OCI-LY1 (cell line): ENCODE results near the gene NOX3.

Experiments used
- H2AFZ ChIP-seq: fragments of 200-600 bp; sonication (generic), shearing (Covaris generic); 2 replicates; pipeline ENCODE4 v1.6.0; 2014; ENCODE audit warnings: antibody characterized with exemption, mild to moderate bottlenecking, low read length
- H3F3A ChIP-seq: fragments of 200-600 bp; sonication (generic), shearing (Covaris generic); 2 replicates; pipeline ENCODE4 v1.6.0; 2014; ENCODE audit warnings: mild to moderate bottlenecking, antibody characterized with exemption, low read length, moderate library complexity; ENCODE audit not compliant: insufficient read depth
- H3K27ac ChIP-seq: fragments of 200-600 bp; sonication (generic); 2 replicates; pipeline ENCODE4 v1.5.1; 2014; ENCODE audit warnings: low read length, mixed run types, mild to moderate bottlenecking, low read depth; ENCODE audit not compliant: poor library complexity, severe bottlenecking
- H3K27me3 ChIP-seq: fragments of 200-600 bp; sonication (generic); 2 replicates; pipeline ENCODE4 v1.6.0; 2014; ENCODE audit warnings: antibody characterized with exemption, mild to moderate bottlenecking, low read length, moderate library complexity; ENCODE audit not compliant: insufficient read depth
- H3K36me3 ChIP-seq: fragments of 200-600 bp; sonication (generic); 2 replicates; pipeline ENCODE4 v1.6.1; 2014; ENCODE audit warnings: mild to moderate bottlenecking, antibody characterized with exemption, low read length, moderate library complexity, mixed read lengths; ENCODE audit not compliant: insufficient read depth
- H3K4me1 ChIP-seq: fragments of 200-600 bp; sonication (generic); 2 replicates; pipeline ENCODE4 v1.5.1; 2014; ENCODE audit warnings: mild to moderate bottlenecking, low read length, moderate library complexity; ENCODE audit not compliant: insufficient read depth, severe bottlenecking
- H3K4me2 ChIP-seq: fragments of 200-600 bp; sonication (generic), shearing (Covaris generic); 2 replicates; pipeline ENCODE4 v1.6.1; 2014; ENCODE audit warnings: low read length
- H3K4me3 ChIP-seq: fragments of 200-600 bp; sonication (generic); 2 replicates; pipeline ENCODE4 v1.5.1; 2014; ENCODE audit warnings: low read length, low read depth, mild to moderate bottlenecking, mixed read lengths; ENCODE audit not compliant: poor library complexity, severe bottlenecking
- H3K79me2 ChIP-seq: fragments of 200-600 bp; shearing (Covaris generic); 2 replicates; pipeline ENCODE4 v1.6.1; 2016; ENCODE audit warnings: mixed run types, low read length, mixed read lengths; ENCODE audit not compliant: insufficient read depth
- H3K9ac ChIP-seq: fragments of 200-600 bp; sonication (generic), shearing (Covaris generic); 2 replicates; pipeline ENCODE4 v1.6.1; 2014; ENCODE audit warnings: mild to moderate bottlenecking, low read length, mixed read lengths
- H3K9me2 ChIP-seq: fragments of 200-600 bp; sonication (generic), shearing (Covaris generic); 2 replicates; pipeline ENCODE4 v1.6.1; 2014; ENCODE audit warnings: low read depth, mild to moderate bottlenecking, low read length, mixed read lengths
- H3K9me3 ChIP-seq: fragments of 200-600 bp; shearing (Covaris generic); 2 replicates; pipeline ENCODE4 v1.6.1; 2014; ENCODE audit warnings: low read length, mixed read lengths
- H4K20me1 ChIP-seq: fragments of 200-600 bp; sonication (generic), shearing (Covaris generic); 2 replicates; pipeline ENCODE4 v1.6.0; 2016; ENCODE audit warnings: mild to moderate bottlenecking, low read length; ENCODE audit not compliant: insufficient read depth
- CTCF ChIP-seq: fragments of 200-600 bp; sonication (generic), shearing (Covaris generic); IDR thresholded peaks from 2 replicates; pipeline ENCODE4 v1.5.1; 2017; ENCODE audit warnings: mild to moderate bottlenecking, antibody characterized with exemption, low read length, moderate library complexity, mixed read lengths
- EZH2 ChIP-seq: fragments of 200-600 bp; sonication (generic), shearing (Covaris generic); IDR thresholded peaks from 2 replicates; pipeline ENCODE4 v1.8.0; 2017; ENCODE audit warnings: borderline replicate concordance, mixed run types, mild to moderate bottlenecking, antibody characterized with exemption, low read length, moderate library complexity, mixed read lengths

The NOX3 gene

GRCh38 chr6:155424181-155424580, 31.5 kb downstream of the NOX3 start:
- Histone ChIP-seq H3K27ac (no peak overlapping the region), H2AFZ (no peak overlapping the region), H3K36me3 (no peaks in the 10 kb centered on the region), H3K4me2 (no peak overlapping the region), H3K9ac (no peak overlapping the region), H3K9me2 (no peaks in the 10 kb centered on the region), H3F3A (no peaks in the 10 kb centered on the region), H3K79me2 (no peaks in the 10 kb centered on the region), H3K27me3 (no peaks in the 10 kb centered on the region), H3K4me3 (no peak overlapping the region), H3K4me1 (peaks cover 35% of the 10 kb centered on the region), H4K20me1 (no peaks in the 10 kb centered on the region), H3K9me3 (no peaks in the 10 kb centered on the region)
- TF ChIP-seq EZH2: no peak
- TF ChIP-seq CTCF: no peak

- Histone ChIP-seq H3K36me3 (no peaks in the 10 kb centered on the region), H3K27me3 (no peaks in the 10 kb centered on the region), H3K4me2 (no peak overlapping the region), H3K4me3 (no peak overlapping the region), H3K27ac (no peak overlapping the region), H3F3A (no peaks in the 10 kb centered on the region), H3K9me2 (no peaks in the 10 kb centered on the region), H3K9ac (no peak overlapping the region), H3K9me3 (no peaks in the 10 kb centered on the region), H3K79me2 (no peaks in the 10 kb centered on the region), H3K4me1 (peaks cover 48% of the 10 kb centered on the region), H2AFZ (no peak overlapping the region), H4K20me1 (no peaks in the 10 kb centered on the region)
- TF ChIP-seq CTCF: no peak
- no peak for TF ChIP-seq EZH2
Observed at GRCh38 chr6:155422635-155423034, 33.0 kb downstream of the NOX3 start.

GRCh38 chr6:155420492-155420891, 35.1 kb downstream of the NOX3 start:
- H2AFZ ChIP-seq: 0 out of 2 replicates have a peak overlapping the region, but pooled peaks have one; percentile 70

More at GRCh38 chr6:155420492-155420891, 35.1 kb downstream of the NOX3 start:
- Histone ChIP-seq H3K27ac (peak overlapping the region; percentile 95), H3K27me3 (no peaks in the 10 kb centered on the region), H3K36me3 (no peaks in the 10 kb centered on the region), H3K9me3 (no peaks in the 10 kb centered on the region), H4K20me1 (no peaks in the 10 kb centered on the region), H3K79me2 (no peaks in the 10 kb centered on the region), H3K4me3 (peak overlapping the region; percentile 26), H3K9ac (peak overlapping the region; percentile 44), H3K4me1 (peaks cover 69% of the 10 kb centered on the region), H3K4me2 (peak overlapping the region; percentile 61), H3F3A (no peaks in the 10 kb centered on the region), H3K9me2 (no peaks in the 10 kb centered on the region)
- TF ChIP-seq CTCF: no peak
- TF ChIP-seq EZH2: no peak
